ENCODE measurements around the gene OR52B6.
"Not testable (repeated sequence)": the region's sequence is repeated elsewhere in the genome, so short reads cannot be mapped to it uniquely, and the experiment has no call there.

OR52B6 gene, protein sequence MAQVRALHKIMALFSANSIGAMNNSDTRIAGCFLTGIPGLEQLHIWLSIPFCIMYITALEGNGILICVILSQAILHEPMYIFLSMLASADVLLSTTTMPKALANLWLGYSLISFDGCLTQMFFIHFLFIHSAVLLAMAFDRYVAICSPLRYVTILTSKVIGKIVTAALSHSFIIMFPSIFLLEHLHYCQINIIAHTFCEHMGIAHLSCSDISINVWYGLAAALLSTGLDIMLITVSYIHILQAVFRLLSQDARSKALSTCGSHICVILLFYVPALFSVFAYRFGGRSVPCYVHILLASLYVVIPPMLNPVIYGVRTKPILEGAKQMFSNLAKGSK

GRCh38 chr11:5580577-5580976, at the start of gene OR52B6:
OR52B6 (plus strand) TSS chr11:5580877; CDS start chr11:5580877, 0 bp downstream.
- no peak for DNase-seq

GRCh38 chr11:5531053-5531831, 49.4 kb upstream of the OR52B6 start:
- no peak for DNase-seq

- no peak for DNase-seq
These were observed 46.6 kb upstream of the OR52B6 start for GRCh38 chr11:5534046-5534445.

DNA sequence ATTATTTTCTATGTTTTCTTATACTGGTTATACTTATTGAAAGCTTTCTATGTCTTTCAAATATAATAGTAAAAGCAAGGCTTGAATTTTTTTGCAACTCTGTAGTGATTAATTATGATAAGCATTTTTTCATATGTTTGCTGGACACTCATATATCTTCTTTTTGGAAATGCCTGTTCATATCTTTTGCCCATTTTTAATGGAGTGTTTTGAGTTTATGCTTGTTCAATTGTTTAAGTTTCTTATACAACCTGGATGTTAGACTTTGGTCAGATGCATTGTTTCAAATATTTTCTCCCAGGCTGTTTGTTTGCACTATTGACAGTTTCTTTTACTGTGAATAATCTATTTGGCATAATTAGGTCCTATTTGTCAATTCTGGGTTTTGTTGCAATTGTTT, 44.2 kb upstream of the OR52B6 start:
- no peak for DNase-seq

DNA sequence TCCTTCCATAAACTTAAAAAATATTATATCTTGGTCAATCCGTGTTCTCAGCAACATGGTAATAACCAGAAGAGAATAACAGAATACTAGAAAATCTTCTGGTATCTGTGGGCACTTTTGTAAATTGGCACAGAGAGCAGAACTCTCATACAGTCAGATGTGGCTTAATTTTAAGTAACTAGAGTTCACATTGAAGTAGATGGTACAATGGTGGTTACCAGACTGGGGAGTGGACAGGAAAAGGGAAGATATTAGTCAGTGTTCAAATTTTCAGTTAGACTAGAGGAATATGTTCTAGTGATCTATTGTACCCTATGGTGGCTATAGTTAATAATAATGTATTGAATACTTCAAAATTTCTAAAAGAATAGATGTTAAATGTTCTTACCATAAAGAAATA, 39.2 kb upstream of the OR52B6 start:
- no peak for DNase-seq

DNA sequence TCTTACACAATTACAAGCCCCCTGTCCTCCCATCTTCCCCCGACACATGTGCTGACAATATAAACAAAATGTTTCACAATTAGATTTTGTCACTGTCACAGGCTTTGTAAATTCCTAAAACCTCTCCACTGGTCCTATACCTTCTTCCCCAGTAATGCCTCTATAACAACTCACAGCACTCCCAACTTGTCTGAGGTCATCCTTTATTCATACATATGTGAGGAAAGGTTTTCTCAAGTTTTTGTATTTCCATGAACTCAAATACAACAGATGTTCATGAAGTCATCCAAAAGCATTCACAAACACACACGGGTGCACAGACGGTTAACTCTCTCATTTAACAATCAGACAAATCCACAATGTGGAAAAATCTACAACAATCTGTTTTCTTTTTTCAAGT, 34.2 kb upstream of the OR52B6 start:
- peak; percentile 26 for DNase-seq

GRCh38 chr11:5547982-5548381, 32.7 kb upstream of the OR52B6 start:
- no peak for DNase-seq

- no peak for DNase-seq
These were observed 32.2 kb upstream of the OR52B6 start, which contains the start of gene OR52H1 for GRCh38 chr11:5548440-5548839. OR52H1 (minus strand) TSS chr11:5548540; CDS start chr11:5545505, 3,035 bp downstream.

DNA sequence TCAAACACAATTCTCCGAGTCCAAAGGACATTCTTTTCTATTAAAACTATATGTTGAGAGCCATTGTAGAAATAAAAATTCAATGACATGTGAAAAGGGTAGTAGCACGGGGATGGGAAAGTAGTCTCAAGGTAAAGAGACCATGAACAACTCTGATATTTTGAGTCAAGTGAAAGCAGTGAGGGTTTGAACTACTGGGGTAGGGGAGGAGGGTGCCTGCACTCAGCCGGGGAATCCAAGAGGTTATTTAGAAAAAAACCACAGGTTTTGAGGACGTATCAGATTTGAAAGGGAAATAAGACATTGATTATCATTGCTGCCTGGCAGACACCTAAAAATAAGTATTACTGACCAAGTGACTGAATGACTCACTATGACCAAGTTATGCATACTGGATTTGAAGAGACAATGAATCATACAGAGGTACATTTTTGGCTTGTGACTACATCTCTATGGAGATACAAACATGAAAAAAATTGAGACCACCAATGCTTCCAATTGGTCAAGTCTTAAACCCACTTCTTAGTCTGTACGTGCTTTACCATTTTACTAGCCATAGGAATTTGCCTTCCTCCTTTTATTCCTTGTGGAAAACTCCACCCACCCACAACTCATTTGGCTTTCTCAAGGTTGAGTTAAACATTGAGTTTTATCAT, 30.1 kb upstream of the OR52B6 start:
- peak; percentile 96 for DNase-seq

DNA sequence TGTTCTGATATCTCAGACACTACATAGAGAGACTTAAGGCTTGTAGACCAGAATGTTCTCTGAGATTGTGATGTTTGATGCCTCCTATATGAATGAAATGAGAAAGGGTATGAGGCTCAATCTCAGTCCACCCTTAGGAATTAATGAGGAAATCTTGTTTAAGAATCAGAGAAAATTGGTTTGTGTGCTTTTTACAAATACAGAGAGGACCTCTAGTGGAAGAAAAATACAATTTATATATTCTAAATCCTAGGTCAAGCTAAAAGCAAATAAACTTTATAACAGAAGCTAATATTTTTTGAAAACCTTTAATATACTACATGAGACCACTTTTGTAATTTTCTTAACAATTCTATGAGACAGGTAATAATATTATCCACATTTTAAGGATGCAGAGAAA, 27.3 kb upstream of the OR52B6 start:
- DNase-seq = peak; percentile 16

- DNase-seq = no peak
These were observed 24.0 kb upstream of the OR52B6 start for GRCh38 chr11:5556596-5557188.

GRCh38 chr11:5557751-5558150, 22.9 kb upstream of the OR52B6 start:
- no peak for DNase-seq

- peak; percentile 56 for DNase-seq
These were observed 16.2 kb upstream of the OR52B6 start for GRCh38 chr11:5564259-5565019.

- no peak for DNase-seq
These were observed 6.0 kb upstream of the OR52B6 start for GRCh38 chr11:5574654-5575053.

GRCh38 chr11:5575152-5575551, 5.5 kb upstream of the OR52B6 start:
- no peak for DNase-seq

- DNase-seq = no peak
These were observed 3.6 kb upstream of the OR52B6 start for GRCh38 chr11:5577101-5577500.

DNA sequence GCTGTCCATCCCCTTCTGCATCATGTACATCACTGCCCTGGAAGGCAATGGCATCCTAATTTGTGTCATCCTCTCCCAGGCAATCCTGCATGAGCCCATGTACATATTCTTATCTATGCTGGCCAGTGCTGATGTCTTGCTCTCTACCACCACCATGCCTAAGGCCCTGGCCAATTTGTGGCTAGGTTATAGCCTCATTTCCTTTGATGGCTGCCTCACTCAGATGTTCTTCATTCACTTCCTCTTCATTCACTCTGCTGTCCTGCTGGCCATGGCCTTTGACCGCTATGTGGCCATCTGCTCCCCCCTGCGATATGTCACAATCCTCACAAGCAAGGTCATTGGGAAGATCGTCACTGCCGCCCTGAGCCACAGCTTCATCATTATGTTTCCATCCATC, 337 bp downstream of the OR52B6 start:
- no peak for DNase-seq

GRCh38 chr11:5584458-5584857, 3.8 kb downstream of the OR52B6 start:
- not testable (repeated sequence) for DNase-seq

DNA sequence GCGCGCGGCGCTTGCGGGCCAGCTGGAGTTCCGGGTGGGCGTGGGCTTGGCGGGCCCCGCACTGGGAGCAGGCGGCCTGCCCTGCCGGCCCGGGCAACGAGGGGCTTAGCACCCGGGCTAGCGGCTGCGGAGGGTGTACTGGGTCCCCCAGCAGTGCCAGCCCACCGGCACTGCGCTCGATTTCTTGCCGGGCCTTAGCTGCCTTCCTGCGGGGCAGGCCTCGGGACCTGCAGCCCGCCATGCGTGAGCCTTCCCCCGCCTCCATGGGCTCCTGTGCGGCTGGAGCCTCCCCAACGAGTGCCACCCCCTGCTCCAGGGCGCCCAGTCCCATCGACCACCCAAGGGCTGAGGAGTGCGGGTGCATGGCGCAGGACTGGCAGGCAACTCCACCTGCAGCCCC, 9.2 kb downstream of the OR52B6 start:
- not testable (repeated sequence) for DNase-seq

DNA sequence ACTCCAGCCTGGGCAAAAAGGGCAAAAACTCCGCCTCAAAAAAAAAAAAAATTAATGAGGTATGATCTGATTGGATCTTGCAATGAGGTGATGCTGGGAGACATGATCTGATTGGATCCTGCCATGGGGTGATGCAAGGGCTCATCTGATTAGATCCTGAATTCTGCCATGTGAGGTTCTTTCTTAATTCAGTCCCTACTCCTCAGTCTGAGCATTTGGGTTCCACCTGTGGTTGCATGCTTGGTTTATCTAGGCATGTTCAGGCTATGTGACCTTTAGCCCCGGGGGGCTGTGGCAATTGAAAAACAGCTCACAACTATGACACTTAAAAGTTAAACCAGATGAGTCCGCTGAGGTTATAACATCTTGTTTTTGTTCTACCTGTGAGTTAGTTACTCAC, 10.9 kb downstream of the OR52B6 start:
- DNase-seq = no peak

GRCh38 chr11:5592615-5593014, 11.9 kb downstream of the OR52B6 start:
- no peak for DNase-seq

DNA sequence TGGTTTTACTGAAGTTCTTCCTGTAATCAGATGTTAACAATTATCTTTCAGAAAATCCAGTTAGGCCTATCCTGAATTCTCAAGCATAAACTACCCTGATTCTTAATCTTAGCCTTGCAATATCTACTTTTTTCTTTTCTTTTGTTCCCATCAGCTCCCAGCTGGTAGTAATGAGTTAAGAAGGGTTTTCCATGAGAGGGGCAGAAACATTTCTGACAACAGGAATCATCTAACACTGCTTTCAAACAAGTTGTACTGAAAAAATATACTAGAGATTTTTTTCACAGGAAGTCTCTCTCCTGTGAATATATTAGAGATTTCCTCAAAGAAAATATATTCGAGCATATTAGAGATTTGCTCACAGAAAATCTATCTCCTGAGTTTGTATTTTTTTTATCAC, 12.5 kb downstream of the OR52B6 start:
- DNase-seq = no peak
